Activated CD4-positive, alpha-beta T cell treated with anti-CD3 and anti-CD28 coated beads, Interleukin-2, amount 10 ng/mL, durations not matched to agents 7 days and 5 days (primary cell): Measurements from ENCODE around the gene ZNF426. TPM values are rescaled to one million over a fixed set of nuclear protein-coding genes. Genes with fewer than 3 reads are reported as not detected.

Experiments
- total RNA-seq, 2 experiments: library from RNA; stranded (reverse); gene quantifications; one replicate each; pipeline ENCODE4 v1.2.3, GENCODE V29; 2021

Gene ZNF426
- total RNA-seq, 2 experiments from 2014 or later, result 12.7 to 15.0 TPM

Other genes starting within 250 kb of the ZNF426 start
- 10 to 100 TPM in 1 of 2 experiments, 1 to 10 TPM in 1; 9.2 to 10.6 TPM for gene ZNF699, start 228.8 kb downstream of the ZNF426 start, total RNA-seq
- gene ZNF559, start 214.5 kb downstream of the ZNF426 start, total RNA-seq, result 10 to 100 TPM; 14.2 to 15.2 TPM
- under 1 TPM; 0.69 to 0.75 TPM for gene ZNF177, start 175.6 kb downstream of the ZNF426 start, total RNA-seq
- 10 to 100 TPM; 29.4 to 31.7 TPM for gene ZNF266, start 103.1 kb downstream of the ZNF426 start, total RNA-seq
- gene ZNF560, start 40.0 kb downstream of the ZNF426 start, total RNA-seq, result under 1 TPM in 1 of 2 experiments, not detected in 1; 0.06 TPM
- 10 to 100 TPM; 52.0 to 52.2 TPM for gene ZNF121, start 45.9 kb upstream of the ZNF426 start, total RNA-seq
- gene ZNF561, start 82.6 kb upstream of the ZNF426 start, total RNA-seq, result 10 to 100 TPM; 24.4 to 25.8 TPM
- 10 to 100 TPM; 18.1 to 19.7 TPM for gene ZNF562, start 136.5 kb upstream of the ZNF426 start, total RNA-seq
- gene ZNF846, start 230.1 kb upstream of the ZNF426 start, total RNA-seq, result 1 to 10 TPM; 6.9 to 8.2 TPM